Vagina (tissue), 2 donors: ENCODE results near the gene NOC4L. TPM values are rescaled to one million over a fixed set of nuclear protein-coding genes. Genes with fewer than 3 reads are reported as not detected.

Experiments used
- DNase-seq, 2 donors: peaks; one replicate each; pipeline ENCODE4 v3.0.0-alpha.2; 2017; ENCODE audit errors: extremely low spot score in 2 of 2
- H3K27ac ChIP-seq: fragments of 200-600 bp; sonication (generic); one replicate; pipeline ENCODE4 v1.5.1; 2019
- H3K27me3 ChIP-seq: fragments of 200-600 bp; sonication (generic); one replicate; pipeline ENCODE4 v1.5.1; 2019
- H3K36me3 ChIP-seq, 2 donors: fragments of 200-600 bp; sonication (generic); one replicate each; pipeline ENCODE4 v1.5.1; 2017 to 2019
- H3K4me1 ChIP-seq: fragments of 200-600 bp; sonication (generic); one replicate; pipeline ENCODE4 v1.5.1; 2019
- H3K4me3 ChIP-seq, 2 donors: fragments of 200-600 bp; sonication (generic); 1 replicate in 1 of 2; 2 replicates in 1 of 2; pipeline ENCODE4 v1.5.1; 2016 to 2019
- H3K9me3 ChIP-seq: fragments of 200-600 bp; sonication (generic); one replicate; pipeline ENCODE4 v1.5.1; 2019
- CTCF ChIP-seq, 3 experiments: fragments of 450-650 bp in 2 of 3; fragments of 200-600 bp in 1 of 3; sonication (generic) in 1 of 3; IDR thresholded peaks; one replicate each; pipeline ENCODE4 v1.5.1; 2017 to 2019; ENCODE audit warnings: antibody characterized with exemption in 3 of 3, mild to moderate bottlenecking in 2 of 3, moderate library complexity in 2 of 3
- POLR2A ChIP-seq, 2 donors: fragments of 450-650 bp; IDR thresholded peaks; one replicate each; pipeline ENCODE4 v1.6.1; 2017; ENCODE audit warnings: antibody characterized with exemption in 2 of 2, mild to moderate bottlenecking in 2 of 2, moderate library complexity in 2 of 2
- POLR2AphosphoS5 ChIP-seq, 2 donors: sonication (generic); formaldehyde crosslinking; IDR thresholded peaks; one replicate each; pipeline ENCODE4 v1.9.0; 2017; ENCODE audit warnings: antibody characterized with exemption in 2 of 2, mild to moderate bottlenecking in 2 of 2, low read depth in 1 of 2; ENCODE audit not compliant: insufficient read depth in 1 of 2
- intact Hi-C: fragments of 100-400 bp; cut with DNase I; formaldehyde crosslinking; loops from one replicate; pipeline ENCODE4 v1.15.1; 2023
- total RNA-seq: library from RNA; depleted of rRNA; stranded (reverse); fragments of >200 nt; gene quantifications from one replicate; pipeline ENCODE4 v1.2.3, GENCODE V29; 2016

Gene NOC4L
- total RNA-seq, 1 donor from 2014 or later, result 13.0 TPM

GRCh38 chr12:132154341-132154761 lies 10.1 kb downstream of the NOC4L start:
- no peak for TF ChIP-seq POLR2AphosphoS5 (IDR thresholded peaks at IDR 0.05; ENCODE audit: insufficient read depth in 1 of 2, low read depth in 1 of 2)
- TF ChIP-seq POLR2A (IDR thresholded peaks at IDR 0.05), result no peak
- no peak for TF ChIP-seq CTCF (IDR thresholded peaks at IDR 0.05)
- Histone ChIP-seq H3K36me3 (peaks cover 0 to 19% of the 10 kb centered on the region in 2 donors), H3K27me3 (no peaks in the 10 kb centered on the region), H3K4me3 (peak overlapping the region in 1 of 2 donors; percentile 18), H3K27ac (no peak overlapping the region), H3K4me1 (peaks cover 6% of the 10 kb centered on the region), H3K9me3 (no peaks in the 10 kb centered on the region)
- intact Hi-C loops, result loop anchor here (10.0 kb wide), 1 partner anchor 460 kb away; the partner anchor contains the start of genes LRCOL1 and P2RX2
- no peak for DNase-seq

GRCh38 chr12:132154941-132155770 lies 10.9 kb downstream of the NOC4L start:
- Histone ChIP-seq H3K27me3 (no peaks in the 10 kb centered on the region), H3K36me3 (peaks cover 0 to 19% of the 10 kb centered on the region in 2 donors), H3K4me1 (peaks cover 6% of the 10 kb centered on the region), H3K4me3 (no peak overlapping the region), H3K27ac (no peak overlapping the region), H3K9me3 (no peaks in the 10 kb centered on the region)
- no peak for TF ChIP-seq CTCF (IDR thresholded peaks at IDR 0.05)
- no peak for TF ChIP-seq POLR2AphosphoS5 (IDR thresholded peaks at IDR 0.05; ENCODE audit: insufficient read depth in 1 of 2, low read depth in 1 of 2)
- TF ChIP-seq POLR2A (IDR thresholded peaks at IDR 0.05), result no peak
- no peak for DNase-seq
- intact Hi-C loops, result loop anchor here (10.0 kb wide), 1 partner anchor 460 kb away; the partner anchor contains the start of genes LRCOL1 and P2RX2

- Histone ChIP-seq H3K4me1 (peaks cover 6% of the 10 kb centered on the region), H3K9me3 (no peaks in the 10 kb centered on the region), H3K36me3 (peaks cover 0 to 15% of the 10 kb centered on the region in 2 donors), H3K27ac (no peak overlapping the region), H3K27me3 (no peaks in the 10 kb centered on the region), H3K4me3 (no peak overlapping the region)
- no peak for DNase-seq
- TF ChIP-seq POLR2A (IDR thresholded peaks at IDR 0.05), result no peak
- no peak for TF ChIP-seq CTCF (IDR thresholded peaks at IDR 0.05)
- TF ChIP-seq POLR2AphosphoS5 (IDR thresholded peaks at IDR 0.05; ENCODE audit: insufficient read depth in 1 of 2, low read depth in 1 of 2), result no peak
- intact Hi-C loops, result loop anchor here (10.0 kb wide), 1 partner anchor 459 kb away; the partner anchor contains the start of genes LRCOL1 and P2RX2
These were observed 11.7 kb downstream of the NOC4L start for GRCh38 chr12:132155771-132156572.

- TF ChIP-seq CTCF (IDR thresholded peaks at IDR 0.05) (no peak), POLR2AphosphoS5 (IDR thresholded peaks at IDR 0.05; ENCODE audit: insufficient read depth in 1 of 2, low read depth in 1 of 2) (no peak), POLR2A (IDR thresholded peaks at IDR 0.05) (no peak)
- intact Hi-C loops, result loop anchor here (10.0 kb wide), 1 partner anchor 458 kb away; the partner anchor contains the start of genes LRCOL1 and P2RX2
- H3K36me3 ChIP-seq, result peaks cover 0 to 7% of the 10 kb centered on the region in 2 donors
- no peak overlapping the region for H3K4me3 ChIP-seq
- H3K4me1 ChIP-seq, result peaks cover 6% of the 10 kb centered on the region
- H3K27ac ChIP-seq, result no peak overlapping the region
- DNase-seq, result no peak
- no peaks in the 10 kb centered on the region for H3K9me3 ChIP-seq
- H3K27me3 ChIP-seq, result no peaks in the 10 kb centered on the region
These were observed 12.5 kb downstream of the NOC4L start for GRCh38 chr12:132156573-132157325.
